NCI-H446 (cell line): ENCODE measurements around the gene FOXA3.

ENCODE experiments used
- DNase-seq, 2 experiments: peaks; one replicate each; lab custom pipeline; 2025; lab: John Stamatoyannopoulos, UW

Gene FOXA3

DNA sequence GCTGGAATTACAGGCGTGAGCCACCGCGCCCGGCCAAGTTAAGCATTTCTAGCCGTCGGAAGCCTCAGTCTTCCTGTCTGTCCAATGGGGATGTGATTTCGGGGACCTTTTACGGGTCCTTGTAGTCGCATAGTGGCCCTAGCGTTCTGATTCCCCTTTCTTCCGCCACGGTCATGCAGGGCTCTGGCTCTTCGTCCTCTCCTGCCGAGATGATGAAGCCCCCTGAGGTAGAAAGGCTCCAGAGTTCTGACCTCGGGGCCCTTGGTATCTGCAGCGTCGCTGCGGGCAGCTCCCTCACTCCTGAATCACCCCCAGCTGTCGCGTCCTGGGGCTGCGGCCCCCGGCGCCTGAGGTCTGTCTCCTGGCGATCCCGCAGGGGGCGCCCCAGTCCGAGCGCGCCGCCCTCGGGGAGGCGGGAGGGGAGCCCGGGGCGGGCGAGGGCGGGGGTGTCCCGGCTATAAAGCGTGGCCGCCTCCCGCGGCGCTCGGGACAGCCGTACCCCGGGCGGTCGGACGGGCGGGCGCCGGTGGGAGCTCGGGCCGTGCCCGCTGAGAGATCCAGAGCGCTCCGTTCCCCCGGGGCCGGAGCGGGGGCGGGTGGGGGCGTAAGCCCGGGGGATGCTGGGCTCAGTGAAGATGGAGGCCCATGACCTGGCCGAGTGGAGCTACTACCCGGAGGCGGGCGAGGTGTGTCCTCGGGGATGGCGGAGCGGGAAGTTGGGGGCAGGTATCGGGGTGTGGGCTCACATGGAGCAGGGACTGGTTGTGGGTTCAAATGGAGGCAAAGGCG, at the start of gene FOXA3:
FOXA3 (plus strand) TSS at position 487 of the 789 bp plus-strand sequence; CDS start at position 618, 131 bp downstream.
- DNase-seq = peak in 1 of 2 experiments; percentile 41

- DNase-seq = no peak
Observed at GRCh38 chr19:45814851-45815480, 49.2 kb upstream of the FOXA3 start, which contains the start of gene RSPH6A. Gene RSPH6A (minus strand): TSS chr19:45815308. CDS start chr19:45815176, 132 bp downstream.

- no peak for DNase-seq
Observed at GRCh38 chr19:45815481-45816216, 48.5 kb upstream of the FOXA3 start.

- DNase-seq = no peak
Observed at GRCh38 chr19:45816236-45817009, 47.7 kb upstream of the FOXA3 start.

DNA sequence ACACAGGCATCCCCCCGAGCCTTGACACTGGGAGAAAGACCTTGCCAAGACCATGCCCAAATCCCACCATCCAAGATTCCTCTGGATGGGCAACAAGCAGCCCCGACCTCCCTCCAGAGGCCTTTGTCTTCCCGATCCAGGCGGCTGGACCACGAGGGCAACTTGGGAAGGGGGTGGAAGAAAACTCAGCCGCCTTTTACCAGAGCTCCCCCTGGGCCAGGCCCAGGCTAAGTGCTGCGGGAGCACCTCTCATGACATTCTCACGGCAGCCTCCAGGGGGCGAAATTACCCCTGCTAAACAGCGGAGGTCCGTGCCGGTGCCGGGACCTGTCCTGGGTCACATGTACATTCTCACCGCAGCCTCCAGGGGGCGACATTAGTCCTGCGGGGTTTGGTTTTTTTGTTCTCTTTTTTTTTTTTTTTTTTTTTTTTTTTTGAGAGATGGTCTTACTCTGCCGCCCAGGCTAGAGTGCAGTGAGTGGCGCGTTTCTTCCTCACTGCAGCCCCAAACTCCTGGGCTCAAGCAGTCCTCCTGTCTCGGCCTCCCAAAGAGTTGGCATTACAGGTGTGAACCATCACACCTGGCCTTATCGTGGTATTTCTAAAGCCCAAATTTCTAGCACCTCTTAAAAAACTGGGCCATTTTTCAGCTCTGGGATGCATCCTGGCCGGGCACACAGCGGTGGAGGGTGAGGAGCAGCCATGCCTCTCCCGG, 47.0 kb upstream of the FOXA3 start:
- peak; percentile 91 to 94 for DNase-seq

- DNase-seq = no peak
Observed at GRCh38 chr19:45817725-45818301, 46.3 kb upstream of the FOXA3 start.

DNA sequence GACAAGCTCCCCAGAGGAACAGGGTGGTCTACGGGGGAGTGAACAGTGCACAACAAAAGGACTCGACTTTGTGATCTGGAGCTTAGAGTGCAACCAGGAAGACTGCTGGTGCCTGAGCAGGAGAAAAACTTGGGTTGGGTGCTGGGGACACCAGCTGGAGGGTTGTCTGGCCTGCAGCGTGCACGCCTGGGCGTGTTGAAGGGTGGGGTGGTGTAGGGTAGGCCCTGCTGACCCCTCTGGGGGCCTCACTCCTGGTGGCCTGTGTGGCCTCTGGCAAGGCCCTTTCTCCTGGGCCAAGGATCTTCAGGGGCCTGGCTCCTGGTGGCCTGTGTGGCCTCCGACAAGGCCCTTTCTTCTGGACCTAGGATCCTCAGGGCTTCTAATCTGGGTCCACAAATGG, 44.4 kb upstream of the FOXA3 start:
- no peak for DNase-seq

DNA sequence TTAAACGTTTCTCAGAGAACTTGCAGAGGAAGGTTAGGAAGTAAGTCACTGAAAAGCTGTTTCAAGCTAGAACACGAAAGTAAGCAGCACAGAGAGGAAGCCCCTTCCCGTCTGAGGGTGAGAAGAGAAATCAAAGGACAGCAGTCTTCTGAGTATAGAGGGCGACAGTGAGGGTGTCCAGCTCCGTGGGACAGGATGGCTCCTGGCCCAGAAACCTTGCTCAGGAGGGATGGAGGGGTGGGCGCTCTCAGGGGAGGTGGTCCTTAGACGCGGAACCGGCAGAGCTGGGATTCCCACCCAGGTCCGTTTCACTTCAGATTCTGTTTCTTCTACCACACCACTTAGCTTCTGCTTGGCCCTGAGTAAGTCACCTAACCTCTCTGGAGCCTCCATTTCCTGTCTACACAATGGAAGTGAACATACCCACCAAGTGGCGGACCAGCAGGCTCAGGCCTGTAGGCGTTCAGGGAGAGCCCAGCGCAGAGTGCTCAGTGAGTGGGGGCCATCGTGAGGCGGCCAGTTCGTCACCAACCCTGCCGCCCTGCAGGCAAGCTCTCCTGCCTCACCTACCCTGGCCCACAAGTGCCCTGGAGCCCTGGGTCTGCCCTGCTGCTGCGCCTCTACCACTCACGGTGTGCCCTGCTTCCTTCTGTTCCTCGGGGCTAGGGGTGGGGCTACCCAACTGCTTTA, 43.6 kb upstream of the FOXA3 start:
- no peak for DNase-seq

DNA sequence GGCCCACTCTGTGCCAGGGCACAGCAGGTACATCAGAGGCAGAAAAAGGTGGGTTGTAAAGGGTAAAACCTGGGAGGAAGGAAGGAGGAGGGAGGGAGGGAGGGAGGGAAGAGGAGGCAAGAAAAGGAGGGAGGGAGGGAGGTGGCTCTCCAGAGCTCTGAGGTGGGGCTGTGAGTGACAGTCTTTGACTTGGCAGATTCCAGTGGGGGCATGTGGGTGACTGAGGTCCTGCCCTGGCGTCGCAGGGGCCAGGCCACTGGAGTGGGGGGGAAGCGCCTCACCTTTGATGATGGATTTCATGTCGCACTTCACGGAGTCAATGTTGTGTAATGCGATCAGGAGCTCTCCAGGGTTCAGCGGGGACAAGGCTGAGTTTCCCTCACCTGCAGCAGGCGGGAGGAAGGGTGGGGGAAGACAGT, 43.0 kb upstream of the FOXA3 start:
- DNase-seq = no peak

GRCh38 chr19:45821570-45821969, 42.6 kb upstream of the FOXA3 start:
- no peak for DNase-seq

- DNase-seq = no peak
Observed at GRCh38 chr19:45822716-45823115, 41.4 kb upstream of the FOXA3 start.

DNA sequence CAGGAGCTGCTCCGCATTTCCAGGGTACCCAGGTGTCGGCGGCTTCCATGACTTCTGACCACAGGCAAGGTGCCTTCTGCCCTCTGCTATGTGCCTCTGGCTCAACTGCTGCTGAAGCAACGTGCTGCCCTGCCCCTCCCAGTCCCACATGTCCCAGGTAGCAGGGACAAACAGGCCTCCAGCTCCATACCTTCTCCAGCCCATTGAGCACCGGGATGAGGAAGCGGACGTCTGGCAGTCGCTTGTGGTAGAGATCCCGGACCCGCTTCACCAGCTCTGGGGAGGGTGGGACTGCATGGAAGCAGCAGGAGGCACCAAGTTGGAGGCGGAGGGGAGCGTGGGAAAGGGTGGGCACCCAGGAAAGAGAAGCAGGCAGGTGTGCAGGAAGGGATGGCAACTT, 40.9 kb upstream of the FOXA3 start:
- DNase-seq = no peak

DNA sequence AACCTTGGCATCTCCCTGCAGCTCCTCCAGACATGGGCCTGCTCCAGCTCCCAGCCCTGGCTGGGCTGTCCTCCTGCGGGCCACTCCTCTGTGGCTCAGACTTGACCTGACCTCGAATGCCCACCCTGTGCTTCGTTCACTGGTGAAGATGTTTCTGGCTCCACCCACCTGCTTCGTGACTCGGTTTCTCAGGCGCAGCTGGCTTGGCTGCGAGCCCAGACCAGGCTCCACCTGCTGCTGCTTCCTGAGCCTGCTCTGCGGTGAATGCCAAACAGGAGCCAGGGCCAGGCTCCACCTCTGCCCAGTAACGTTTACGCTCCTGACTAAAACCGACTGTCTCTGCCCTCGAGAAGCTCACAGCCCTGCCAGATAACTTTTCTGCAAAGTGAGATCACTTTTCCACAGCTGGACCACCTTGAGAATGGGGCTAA, 40.1 kb upstream of the FOXA3 start:
- DNase-seq = no peak

DNA sequence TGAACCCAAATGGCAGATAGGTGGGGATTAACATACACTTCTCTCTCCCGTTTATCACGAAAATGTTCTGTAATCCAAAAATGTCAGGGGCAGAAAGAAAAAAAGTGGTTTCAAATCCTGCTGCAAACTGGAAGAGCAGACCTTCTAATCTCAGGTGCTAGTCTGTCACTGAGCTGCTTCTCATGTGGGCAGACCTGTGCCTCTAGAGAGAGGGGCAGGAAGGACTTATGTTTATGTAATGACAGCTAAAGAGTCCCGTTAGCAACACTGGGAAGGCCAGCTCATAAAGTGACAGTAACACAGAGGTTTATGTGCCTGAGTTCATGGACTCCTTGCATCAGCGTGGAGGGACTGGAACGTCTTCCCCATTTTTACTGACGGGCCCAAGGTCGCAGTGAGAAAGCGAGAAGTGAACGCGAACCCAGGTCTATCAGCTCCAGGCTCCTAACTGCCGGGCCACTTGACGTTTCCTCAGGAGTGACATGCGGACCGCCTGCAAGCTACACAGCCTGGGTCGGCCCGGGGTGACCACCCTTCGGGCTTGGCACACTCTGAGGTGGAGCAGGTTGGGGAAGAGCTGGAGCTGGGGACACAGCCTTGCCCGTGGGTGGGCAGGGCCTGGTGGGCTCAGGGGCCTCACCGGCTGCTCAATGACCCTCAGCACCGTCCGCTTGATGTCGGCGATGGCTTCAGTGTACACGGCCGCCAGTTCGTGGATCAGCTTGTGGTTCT, 39.4 kb upstream of the FOXA3 start:
- no peak for DNase-seq

DNA sequence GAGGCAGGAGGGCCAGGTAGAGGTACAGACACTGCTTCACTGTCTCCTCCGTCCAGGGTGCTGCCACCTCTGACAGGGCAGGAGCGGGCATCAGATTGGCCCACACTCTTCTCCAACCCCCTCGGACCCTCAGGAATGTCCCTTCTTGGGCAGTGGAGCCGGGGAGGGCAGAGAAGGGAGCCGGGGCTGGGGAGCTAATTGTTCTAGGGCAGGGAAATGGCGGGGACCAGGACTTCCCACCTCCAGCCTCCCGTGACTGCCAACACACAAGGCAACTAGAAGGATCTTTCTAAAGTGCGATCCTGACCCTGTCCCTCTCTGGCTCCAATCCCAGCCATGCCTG, 38.9 kb upstream of the FOXA3 start:
- no peak for DNase-seq

DNA sequence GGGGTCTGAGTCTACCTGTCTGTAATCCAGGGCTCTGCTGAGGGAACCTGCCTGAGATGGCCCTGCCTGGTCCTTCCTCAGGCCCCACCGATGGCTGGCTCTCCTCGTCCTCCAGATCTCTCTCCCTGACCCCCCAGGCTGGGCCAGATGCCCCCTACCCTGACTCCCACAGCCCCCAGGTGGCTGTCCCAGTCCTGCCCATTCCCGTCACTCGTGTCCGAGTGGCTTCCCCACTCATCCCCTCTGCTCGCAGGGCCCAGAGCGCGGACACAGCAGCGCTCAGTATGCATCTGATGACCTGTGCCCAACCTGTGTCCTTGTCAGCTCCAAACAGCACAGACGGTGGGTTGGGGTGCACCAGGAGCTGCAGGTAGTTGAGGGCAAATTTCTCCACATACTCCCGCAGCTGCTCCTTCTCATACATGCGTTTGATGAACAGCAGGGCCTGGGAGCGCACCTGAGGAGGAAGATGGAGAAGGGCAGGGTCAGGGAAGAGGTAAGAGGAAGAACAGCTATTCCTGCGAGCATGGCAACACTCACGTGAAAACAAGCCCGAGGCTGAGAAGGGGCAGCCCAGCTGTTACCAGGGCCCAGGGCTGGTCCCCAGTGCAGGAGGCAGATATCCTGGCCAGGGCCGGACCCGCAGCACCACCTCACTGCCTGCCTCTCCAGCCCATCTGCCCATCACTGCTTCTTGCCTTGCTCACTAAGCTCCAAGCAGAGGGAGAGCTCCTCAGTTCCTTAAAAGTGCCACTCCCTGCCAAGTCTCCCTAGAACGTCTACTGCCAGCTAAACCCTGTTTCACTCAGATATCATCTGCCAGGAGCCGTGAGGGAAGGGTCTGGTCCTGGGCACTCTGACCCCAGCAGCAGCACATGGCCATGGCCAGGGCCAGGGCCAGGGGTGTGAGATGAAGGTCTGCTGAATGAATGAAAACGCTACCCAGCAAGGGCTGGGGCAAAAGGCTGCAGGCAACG, 37.9 kb upstream of the FOXA3 start:
- DNase-seq = no peak

DNA sequence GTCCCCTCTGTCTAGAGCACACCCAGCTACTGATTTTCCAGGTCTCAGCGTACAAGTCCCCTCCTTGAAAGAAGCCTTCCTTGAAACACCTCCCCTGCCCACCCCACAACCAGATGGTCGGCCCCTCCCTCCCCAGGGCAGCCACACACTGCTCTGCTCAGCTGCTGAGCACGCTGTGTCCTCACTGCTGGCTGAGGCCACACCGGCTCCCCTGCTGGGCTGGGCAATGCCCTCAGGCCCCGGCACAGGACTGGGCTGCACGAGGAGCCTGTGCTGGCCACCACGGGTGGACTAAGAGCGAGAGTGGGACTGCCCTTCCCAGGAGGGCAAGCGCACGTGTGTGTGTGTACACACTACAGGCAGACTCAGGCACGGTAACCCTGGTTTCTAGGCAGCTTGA, 37.2 kb upstream of the FOXA3 start:
- DNase-seq = no peak

- DNase-seq = no peak
Observed at GRCh38 chr19:45827459-45828093, 36.5 kb upstream of the FOXA3 start.
